Middle frontal gyrus (tissue), 1 donor: ENCODE measurements around the gene MYO5B.
"Not testable (repeated sequence)": the region's sequence is repeated elsewhere in the genome, so short reads cannot be mapped to it uniquely, and the experiment has no call there.

Experiments used
- DNase-seq: peaks from one replicate; pipeline ENCODE4 v3.0.0-alpha.2; 2015; ENCODE audit warnings: low spot score; ENCODE audit errors: extremely low spot score

The MYO5B gene

DNA sequence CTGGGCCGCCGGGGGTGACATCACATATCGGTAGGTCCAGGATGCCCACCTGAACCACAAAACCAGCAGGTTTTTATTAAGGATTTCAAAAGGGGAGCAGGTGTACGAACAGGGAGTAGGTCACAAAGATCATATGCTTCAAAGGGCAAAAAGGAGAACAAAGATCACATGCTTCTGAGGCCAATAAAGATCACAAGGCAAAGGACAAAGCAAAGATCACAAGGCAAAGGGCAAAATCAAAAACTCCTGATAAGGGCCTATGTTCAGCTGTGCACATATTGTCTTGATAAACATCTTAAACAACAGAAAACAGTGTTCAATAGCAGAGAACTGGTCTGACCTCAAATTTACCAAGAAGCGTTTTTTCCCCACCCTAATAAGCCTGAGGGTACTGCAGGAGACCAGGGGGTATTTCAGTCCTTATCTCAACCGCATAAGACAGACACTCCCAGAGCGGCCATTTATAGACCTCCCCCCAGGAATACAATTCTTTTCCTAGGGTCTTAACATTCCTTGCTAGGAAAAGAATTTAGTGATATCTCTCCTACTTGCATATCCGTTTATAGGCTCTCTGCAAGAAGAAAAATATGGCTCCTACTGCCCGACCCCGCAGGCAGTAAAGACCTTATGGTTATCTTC, 386.3 kb downstream of the MYO5B start:
- DNase-seq: not testable (repeated sequence)

DNA sequence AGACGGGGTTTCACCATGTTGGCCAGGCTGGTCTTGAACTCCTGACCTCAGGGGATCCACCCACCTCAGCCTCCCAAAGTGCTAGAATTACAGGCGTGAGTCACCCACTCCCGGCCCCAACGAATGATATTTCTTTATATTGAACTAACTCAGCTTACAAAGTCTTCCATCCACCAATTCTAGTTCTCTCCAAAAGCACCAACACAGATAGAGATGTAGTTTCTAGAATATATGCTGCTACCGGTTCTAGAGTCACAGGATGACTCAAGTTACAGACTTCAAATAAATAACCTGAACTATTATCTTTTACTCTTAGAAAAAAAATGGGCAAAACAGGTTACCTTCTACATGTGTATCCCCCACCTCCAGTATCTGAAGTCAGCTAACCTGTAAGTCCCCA, 390.9 kb downstream of the MYO5B start:
- DNase-seq: no peak

GRCh38 chr18:49802623-49803022, 392.3 kb downstream of the MYO5B start:
- no peak for DNase-seq

DNA sequence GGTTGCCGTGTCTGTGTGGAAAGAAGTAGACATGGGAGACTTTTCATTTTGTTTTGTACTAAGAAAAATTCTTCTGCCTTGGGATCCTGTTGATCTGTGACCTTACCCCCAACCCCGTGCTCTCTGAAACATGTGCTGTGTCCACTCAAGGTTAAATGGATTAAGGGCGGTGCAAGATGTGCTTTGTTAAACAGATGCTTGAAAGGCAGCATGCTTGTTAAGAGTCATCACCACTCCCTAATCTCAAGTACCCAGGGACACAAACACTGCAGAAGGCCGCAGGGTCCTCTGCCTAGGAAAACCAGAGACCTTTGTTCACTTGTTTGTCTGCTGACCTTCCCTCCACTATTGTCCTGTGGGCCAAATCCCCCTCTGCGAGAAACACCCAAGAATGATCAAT, 394.5 kb downstream of the MYO5B start:
- DNase-seq: not testable (repeated sequence)

- DNase-seq: not testable (repeated sequence)
These were observed 395.1 kb downstream of the MYO5B start for GRCh38 chr18:49799806-49800205.

- DNase-seq: no peak
These were observed 396.9 kb downstream of the MYO5B start for GRCh38 chr18:49798001-49798400.

DNA sequence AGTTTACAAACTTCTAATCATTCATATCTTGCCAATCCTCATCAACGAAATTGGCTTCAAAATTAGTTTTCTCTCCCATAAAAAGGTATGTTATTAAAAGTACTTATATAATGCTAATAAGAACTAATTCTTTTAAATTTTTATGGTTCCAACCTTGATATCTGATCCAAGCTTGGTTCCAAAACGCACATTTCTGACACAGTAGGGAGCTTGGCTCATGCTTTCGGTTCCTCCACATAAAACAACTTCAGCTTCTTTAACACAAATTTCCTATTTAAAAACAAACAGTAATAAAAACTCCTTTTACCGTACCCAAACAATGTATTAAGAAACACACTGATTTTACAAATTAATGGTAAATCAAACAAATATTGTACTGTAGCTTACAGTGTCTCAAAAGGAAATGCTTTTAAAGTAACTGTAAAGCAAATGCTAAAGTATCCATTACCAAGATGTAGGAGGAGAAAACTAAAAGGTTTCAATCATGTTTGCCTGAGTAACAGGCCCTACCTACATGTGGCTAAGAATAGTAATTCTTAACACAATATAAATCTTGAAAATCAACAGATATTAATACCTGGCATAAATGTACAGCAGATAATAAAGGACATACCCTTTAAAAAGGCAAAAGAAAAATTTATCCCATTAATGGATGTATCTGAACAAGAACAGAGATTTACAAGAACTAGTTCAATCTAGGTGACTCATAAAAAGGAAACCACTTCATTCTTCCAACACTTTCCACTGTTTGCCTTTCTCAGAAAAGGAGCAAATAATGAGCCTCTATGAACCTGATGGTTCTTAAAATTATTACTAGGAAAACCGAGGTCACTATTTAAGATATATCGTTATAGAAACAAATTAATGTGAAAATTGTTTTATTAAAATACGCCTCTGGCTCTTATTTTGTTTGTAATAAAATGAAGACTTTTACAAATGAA, 399.1 kb downstream of the MYO5B start:
- no peak for DNase-seq

DNA sequence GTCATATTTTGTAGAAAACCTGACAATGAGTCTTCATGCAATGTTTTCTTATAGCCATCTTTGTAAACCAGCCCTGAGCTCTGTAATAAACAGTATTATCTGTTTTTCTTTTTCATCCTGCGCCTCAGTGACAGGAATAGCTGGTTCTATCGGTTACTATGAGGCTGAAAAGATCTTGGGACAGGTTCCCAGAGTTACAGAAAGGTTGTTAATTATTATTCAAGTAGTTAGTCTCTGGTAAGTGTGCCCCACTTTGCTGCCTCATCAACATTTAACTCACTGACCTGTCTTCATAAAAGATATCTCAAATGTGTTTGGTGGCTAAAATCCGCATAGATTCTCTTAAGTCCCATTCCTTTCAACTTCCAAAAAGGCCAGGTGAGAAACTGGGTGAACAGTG, 400.2 kb downstream of the MYO5B start:
- DNase-seq: no peak

GRCh38 chr18:49789560-49790134, 405.3 kb downstream of the MYO5B start:
- DNase-seq: not testable (repeated sequence)

- DNase-seq: no peak
These were observed 406.5 kb downstream of the MYO5B start for GRCh38 chr18:49788327-49788898.

DNA sequence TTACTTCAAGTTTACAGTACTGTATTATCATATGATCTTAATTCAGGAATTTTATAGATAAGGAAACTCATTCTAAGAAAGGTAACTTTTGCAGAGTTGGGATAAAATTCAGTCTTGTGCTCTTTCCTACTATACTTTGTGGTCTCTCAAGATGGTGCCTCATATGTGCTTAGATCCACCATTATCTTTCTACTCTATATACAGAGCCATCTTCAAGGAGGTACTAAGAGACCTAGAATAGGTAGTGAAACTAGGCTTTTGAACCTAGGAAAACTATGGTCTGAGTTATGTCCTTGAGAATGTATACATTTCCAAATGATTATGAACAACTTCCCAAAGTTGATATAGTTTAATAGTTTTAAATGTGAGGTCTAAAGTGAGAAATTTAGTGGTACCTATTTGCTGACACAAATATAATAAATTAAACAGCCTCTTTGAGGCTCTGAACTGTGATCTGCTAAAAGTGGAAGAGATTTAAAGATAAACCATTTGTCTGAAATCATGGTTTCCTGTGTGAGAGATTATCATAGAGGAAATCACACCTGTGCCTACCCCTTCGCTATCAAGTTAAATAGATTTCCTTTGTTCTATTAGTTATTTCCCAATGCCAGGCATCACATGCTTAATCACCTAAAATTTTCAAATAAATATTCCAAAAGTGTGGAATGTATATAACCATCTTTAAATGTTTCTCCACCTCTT, 408.8 kb downstream of the MYO5B start:
- no peak for DNase-seq

- no peak for DNase-seq
These were observed 410.3 kb downstream of the MYO5B start for GRCh38 chr18:49784427-49785185.

- DNase-seq: not testable (repeated sequence)
These were observed 411.3 kb downstream of the MYO5B start for GRCh38 chr18:49783631-49784030.

GRCh38 chr18:49778826-49779465, 416.0 kb downstream of the MYO5B start:
- DNase-seq: no peak
